PFSK-1 (cell line): ENCODE data around the gene MCF2.

Experiments used
- FOXP2 ChIP-seq: optimal IDR thresholded peaks from 2 replicates; pipeline ENCODE3; 2011; ENCODE audit warnings: borderline replicate concordance, control low read depth, inconsistent platforms; ENCODE audit not compliant: insufficient read depth; ENCODE audit errors: extremely low read length, extremely low read depth
- POLR2AphosphoS5 ChIP-seq: IDR thresholded peaks from 2 replicates; pipeline ENCODE4 v1.6.1; 2012; ENCODE audit warnings: low read depth, mild to moderate bottlenecking, control low read depth, low read length, moderate library complexity
- REST ChIP-seq, 2 experiments: IDR thresholded peaks; 2 replicates each; pipeline versions ENCODE4 v1.6.1 to v1.8.0; 2011 to 2012; ENCODE audit warnings: low read depth in 2 of 2, low read length in 2 of 2, control low read depth in 1 of 2, inconsistent platforms in 1 of 2, mild to moderate bottlenecking in 1 of 2, moderate library complexity in 1 of 2; ENCODE audit not compliant: insufficient read depth in 1 of 2
- SIN3A ChIP-seq: IDR thresholded peaks from 2 replicates; pipeline ENCODE4 v1.6.1; 2012; ENCODE audit warnings: mild to moderate bottlenecking, low read length, moderate library complexity, borderline replicate concordance; ENCODE audit not compliant: insufficient read depth
- TAF1 ChIP-seq: IDR thresholded peaks from 2 replicates; pipeline ENCODE4 v1.6.1; 2012; ENCODE audit warnings: low read length, control low read depth, borderline replicate concordance; ENCODE audit not compliant: insufficient read depth

Gene MCF2

DNA sequence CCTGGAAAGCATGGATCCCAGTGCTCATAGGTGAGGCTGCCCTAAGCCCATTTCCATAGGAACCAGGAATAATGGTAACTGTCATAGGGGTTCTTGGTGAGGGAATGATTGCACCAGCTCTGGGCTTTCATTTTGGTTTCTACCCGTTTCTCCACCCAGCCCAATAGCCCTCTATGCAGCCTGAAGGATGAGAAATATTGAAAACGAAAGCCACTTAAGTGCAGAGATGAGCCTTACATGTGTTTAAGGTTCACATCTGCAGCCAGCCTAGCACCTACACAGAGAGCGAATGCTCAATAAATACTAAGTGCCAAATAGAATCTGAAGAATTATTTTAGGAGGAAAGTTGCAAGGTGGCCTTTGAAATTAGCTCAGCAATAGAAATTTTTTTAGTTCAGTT lies 60.4 kb downstream of the MCF2 start:
- no peak for TF ChIP-seq SIN3A
- TF ChIP-seq TAF1: no peak
- TF ChIP-seq FOXP2: no peak
- TF ChIP-seq REST (IDR thresholded peaks at IDR 0.05; ENCODE audit: insufficient read depth in 1 of 2, low read depth in 2 of 2, low read length in 2 of 2): no peak
- no peak for TF ChIP-seq POLR2AphosphoS5

- TF ChIP-seq REST (IDR thresholded peaks at IDR 0.05; ENCODE audit: insufficient read depth in 1 of 2, low read depth in 2 of 2, low read length in 2 of 2): no peak
- TF ChIP-seq FOXP2: no peak
- no peak for TF ChIP-seq POLR2AphosphoS5
- no peak for TF ChIP-seq SIN3A
- no peak for TF ChIP-seq TAF1
Measured at GRCh38 chrX:139642241-139642927, 65.6 kb downstream of the MCF2 start.

- TF ChIP-seq POLR2AphosphoS5: no peak
- TF ChIP-seq SIN3A: no peak
- no peak for TF ChIP-seq TAF1
- no peak for TF ChIP-seq FOXP2
- TF ChIP-seq REST (IDR thresholded peaks at IDR 0.05; ENCODE audit: insufficient read depth in 1 of 2, low read depth in 2 of 2, low read length in 2 of 2): no peak
Measured at GRCh38 chrX:139640259-139640658, 67.7 kb downstream of the MCF2 start.

GRCh38 chrX:139639253-139639652 lies 68.7 kb downstream of the MCF2 start:
- TF ChIP-seq REST (IDR thresholded peaks at IDR 0.05; ENCODE audit: insufficient read depth in 1 of 2, low read depth in 2 of 2, low read length in 2 of 2) (no peak), SIN3A (no peak)

DNA sequence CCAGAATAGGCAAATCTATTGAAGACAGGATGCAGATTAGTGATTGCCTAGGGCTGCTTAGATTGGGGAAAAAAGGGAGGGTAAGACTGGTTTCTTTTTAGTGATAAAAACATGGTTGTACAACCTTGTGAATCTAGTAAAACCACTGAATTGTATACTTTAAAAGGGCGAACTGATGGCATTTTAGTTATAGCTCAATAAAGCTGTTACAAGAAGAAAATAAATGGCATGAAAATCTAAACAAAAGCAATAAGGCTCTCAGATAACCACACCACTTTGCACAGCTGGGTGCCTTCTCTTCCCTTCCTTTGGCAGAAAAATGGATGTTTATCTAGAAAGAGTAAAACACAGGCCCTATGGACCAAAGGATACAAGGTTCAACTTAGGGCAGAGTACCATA lies 107.9 kb downstream of the MCF2 start:
- no peak for TF ChIP-seq TAF1
- no peak for TF ChIP-seq FOXP2
- no peak for TF ChIP-seq POLR2AphosphoS5
- no peak for TF ChIP-seq SIN3A
- no peak for TF ChIP-seq REST (IDR thresholded peaks at IDR 0.05; ENCODE audit: insufficient read depth in 1 of 2, low read depth in 2 of 2, low read length in 2 of 2)
